GM21515 (cell line): Measurements from ENCODE around the gene RBM4B.
A peak's percentile ranks its signal among the peaks of the same experiment; 100 is the strongest.
"Not testable (repeated sequence)": the region's sequence is repeated elsewhere in the genome, so short reads cannot be mapped to it uniquely, and the experiment has no call there.

ENCODE experiments used
- ATAC-seq: cut with Tn5 transposase; IDR thresholded peaks from one replicate; pipeline ENCODE4 v1.9.1; 2021; ENCODE audit not compliant: unreplicated experiment

RBM4B gene, protein sequence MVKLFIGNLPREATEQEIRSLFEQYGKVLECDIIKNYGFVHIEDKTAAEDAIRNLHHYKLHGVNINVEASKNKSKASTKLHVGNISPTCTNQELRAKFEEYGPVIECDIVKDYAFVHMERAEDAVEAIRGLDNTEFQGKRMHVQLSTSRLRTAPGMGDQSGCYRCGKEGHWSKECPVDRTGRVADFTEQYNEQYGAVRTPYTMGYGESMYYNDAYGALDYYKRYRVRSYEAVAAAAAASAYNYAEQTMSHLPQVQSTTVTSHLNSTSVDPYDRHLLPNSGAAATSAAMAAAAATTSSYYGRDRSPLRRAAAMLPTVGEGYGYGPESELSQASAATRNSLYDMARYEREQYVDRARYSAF

DNA sequence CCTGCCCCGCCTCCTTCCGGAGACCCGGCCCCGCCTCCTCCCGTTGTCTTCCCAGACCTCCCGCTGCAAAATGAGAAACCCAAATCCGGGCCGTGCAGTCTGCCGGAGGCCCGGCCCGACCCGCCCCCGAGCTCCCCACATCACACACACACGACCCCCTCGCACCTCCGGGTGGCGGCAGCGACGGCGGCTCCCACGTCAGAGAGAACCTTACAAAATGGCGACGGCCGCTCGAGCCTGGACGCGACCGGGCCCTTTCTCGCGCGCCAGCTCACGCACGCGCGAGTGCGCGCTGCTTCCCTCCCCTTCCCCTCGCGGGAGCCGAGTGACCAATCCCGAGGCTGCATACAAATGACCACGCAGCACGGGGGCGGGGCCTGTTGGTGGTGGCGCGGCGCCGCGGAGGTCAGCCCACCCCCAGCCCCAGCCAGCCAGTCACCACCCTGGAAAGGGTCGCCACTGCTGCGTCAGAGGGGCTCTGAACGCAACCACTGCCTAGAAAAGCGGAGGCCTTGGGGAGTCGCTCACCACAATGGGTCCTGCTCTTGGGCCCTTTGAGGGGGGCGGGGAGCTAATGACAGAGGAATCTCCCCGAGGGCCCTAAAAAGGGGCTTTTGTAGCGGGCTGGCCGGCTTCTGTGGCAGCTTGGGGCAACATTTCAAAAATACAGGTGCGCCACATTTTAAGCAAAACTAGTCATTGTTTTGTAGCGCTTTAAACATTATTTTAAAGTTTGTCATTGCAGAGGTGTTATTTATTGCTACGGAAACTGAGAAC, at the start of gene RBM4B:
Gene RBM4B (minus strand): TSS at position 289 of the 777 bp plus-strand sequence. CDS start 808 bp downstream, outside the sequence.
- peak; percentile 84 for ATAC-seq

DNA sequence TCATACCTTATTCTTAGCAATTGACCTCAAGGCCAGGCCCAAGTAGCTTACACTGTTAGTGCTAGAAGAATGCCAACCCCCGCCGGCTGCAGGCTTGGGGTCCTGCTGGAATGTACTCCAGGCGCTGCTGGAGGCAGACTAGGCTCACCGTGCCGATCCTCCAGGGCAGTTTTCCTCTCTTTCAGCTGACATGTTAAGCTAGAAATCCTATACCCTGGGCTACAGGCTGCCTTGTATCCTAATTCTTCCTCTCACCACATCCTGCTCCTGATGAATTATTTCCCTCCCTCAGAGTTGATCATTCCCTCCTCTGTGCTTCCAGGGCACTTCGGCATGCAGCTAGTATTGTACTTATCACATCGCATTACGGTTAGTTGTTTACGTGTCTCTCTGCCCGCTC, 48.0 kb upstream of the RBM4B start:
- ATAC-seq = no peak

DNA sequence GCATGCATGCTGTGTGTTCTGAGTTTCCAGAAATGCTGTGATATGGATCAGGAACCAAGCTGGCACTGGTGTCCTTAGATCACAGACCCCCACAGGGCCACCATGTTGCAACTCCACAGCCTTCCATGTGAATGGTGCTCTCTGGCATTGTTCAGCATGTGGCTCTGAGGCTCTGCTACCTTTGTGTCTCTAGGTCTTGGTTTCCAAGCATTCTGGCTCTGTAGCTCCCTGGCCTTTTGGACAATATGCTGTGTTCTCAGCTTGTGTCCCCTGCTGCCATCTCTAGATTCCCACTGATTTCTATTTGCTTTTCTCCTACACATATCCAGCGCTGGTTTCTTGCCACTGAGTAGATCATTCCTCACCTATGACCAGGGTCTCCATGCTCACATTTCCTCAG, 47.4 kb upstream of the RBM4B start:
- no peak for ATAC-seq

DNA sequence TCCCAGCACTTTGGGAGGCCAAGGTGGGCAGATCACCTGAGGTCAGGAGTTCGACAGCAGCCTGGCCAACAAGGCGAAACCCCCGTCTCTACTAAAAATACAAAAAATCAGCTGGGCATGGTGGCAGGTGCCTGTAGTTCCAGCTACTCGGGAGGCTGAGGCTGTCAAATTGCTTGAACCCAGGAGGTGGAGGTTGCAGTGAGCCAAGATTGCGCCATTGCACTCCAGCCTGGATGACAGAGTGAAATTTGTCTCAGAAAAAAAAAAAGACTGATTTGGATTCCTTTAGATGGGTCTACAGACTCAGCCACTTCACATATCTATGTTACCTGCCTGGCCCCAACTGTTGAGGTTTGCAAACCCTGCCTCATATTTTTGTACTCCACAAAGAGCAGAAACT, 46.5 kb upstream of the RBM4B start:
- ATAC-seq = not testable (repeated sequence)

DNA sequence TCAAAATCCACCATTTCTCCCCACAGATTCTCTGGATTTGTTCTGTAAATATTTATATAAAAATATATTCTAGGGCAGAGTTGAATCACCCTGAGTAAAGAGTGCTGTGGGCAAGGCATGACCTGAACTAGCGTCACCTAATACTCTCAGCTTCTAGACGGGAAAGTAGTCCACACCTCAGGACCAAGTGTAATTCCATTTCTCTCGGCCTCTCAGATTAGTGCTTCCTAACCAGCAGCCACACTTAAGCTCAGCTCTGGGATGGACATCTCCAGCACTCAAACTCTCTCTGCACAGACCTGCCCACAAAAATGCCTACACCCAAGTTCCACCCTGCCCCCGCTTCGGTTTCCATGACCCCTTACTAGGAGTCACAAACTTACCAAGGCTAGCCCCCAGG, 46.0 kb upstream of the RBM4B start:
- ATAC-seq = no peak

DNA sequence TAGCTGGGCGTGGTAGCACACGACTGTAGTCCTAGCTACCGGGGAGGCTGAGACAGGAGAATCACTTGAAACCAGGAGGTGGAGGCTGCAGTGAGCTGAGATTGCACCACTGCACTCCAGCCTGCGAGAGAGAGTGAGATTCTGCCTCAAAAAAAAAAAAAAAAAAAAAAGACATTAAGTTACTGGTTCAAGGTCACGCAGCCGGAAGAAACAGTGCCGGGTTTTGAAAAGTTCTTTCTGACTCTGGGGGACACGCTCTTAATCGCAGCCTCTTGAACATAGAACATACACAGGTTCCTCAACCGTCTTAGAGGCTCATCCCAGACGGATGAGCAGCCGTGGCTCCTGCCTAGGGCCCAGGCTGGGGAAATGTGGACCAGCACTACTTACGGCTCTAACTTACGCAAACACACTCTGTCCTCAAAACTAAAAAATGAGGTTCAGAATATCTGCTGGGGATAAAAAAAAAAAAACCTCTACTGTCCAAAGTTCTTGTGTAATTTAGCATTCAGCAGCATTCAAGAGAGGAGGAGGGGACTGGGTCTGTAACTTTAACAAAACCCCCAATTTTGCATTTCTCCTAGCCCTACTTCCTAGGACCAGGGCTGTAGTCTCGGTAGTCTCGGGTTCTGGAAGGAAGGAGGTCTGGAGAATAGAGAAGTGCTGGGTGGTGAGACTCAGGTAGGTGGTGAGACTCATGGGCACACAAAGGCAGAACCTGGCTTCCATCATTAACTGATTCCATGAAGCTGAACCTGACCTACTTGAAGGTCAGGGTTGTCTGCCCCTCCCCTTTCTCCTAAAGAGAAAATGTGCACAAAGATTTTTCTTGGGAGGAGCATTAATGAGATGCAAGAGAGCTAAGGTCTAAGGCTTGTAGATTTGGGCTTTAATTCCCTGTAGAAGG, 45.3 kb upstream of the RBM4B start:
- ATAC-seq = no peak

DNA sequence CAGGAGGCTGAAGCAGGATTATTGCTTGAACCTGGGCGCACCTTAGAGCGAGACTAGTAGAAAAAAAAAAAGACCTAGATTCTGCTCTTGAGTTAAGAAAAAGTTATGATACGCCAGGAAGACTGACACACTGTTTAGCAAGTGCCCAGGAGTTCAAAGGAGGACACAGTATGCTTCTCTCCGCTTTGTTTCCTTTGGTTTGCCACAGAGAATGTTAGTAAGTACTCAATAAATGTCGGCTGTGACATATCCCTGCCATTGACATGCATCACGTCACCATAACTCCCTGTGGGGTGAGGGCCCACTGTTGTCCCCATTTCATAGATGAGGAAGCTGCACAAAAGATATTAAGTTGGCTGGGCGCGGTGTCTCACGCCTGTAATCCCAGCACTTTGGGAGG, 44.3 kb upstream of the RBM4B start:
- ATAC-seq = no peak

DNA sequence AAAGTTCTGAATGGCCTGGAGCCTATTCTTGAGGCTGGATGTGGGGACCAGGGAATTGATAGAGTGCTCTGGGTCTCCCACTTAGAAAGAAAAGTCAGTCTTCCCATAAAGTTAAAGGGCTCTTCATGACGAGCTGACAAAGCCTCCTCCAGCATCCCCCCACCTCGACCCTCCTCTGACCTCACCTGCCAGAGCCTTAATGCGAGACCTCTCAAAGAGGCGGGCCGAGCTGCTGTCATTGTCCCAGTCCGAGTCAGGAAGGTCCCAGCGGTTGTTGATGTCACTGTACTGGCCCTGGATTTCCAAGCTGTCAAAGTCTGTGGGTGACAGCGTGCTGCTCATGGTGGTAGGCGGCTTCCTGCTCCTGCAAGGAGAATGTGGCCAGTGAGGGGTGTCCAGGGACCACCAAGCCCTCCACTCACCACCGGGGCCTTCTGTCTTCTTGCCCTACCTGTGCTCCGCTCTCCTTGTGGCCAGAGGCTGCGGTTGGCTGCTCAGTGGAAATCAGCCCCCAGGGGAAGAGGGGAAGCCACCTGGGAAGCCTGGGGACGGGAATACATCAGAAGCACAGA, 43.3 kb upstream of the RBM4B start:
- no peak for ATAC-seq

DNA sequence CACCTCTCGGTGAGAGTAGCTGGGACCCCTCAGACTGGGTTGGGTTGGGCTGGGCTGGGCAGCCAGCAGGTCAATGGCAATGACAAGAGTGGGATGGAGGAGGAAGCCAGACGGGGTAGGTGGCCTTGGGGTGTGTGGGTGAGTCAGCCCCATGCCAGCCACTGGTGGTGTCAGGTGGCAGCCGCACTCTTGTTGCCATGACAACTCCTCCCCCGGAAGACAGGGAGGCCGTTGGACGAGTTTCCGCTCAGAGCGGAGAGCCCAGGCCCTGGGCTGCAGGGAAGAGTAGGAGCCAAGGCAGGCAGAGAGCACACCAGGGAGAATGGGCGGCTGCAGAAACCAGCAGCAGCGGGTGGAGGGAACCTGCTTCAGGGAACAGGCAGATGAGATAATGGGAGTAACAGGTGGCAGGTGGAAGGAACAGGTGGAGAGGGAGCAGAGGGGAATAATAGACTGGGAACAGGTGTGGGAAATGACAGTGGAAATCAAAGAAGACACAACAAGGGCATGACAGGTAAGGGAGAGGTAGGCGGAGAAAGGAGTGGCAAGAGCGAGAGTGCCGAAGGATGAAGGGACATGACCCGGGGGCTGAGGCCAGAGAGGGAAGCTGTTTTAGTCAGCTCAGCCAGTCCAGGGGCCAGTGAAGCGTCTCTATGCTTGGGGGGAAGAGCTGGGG, 42.7 kb upstream of the RBM4B start:
- no peak for ATAC-seq

DNA sequence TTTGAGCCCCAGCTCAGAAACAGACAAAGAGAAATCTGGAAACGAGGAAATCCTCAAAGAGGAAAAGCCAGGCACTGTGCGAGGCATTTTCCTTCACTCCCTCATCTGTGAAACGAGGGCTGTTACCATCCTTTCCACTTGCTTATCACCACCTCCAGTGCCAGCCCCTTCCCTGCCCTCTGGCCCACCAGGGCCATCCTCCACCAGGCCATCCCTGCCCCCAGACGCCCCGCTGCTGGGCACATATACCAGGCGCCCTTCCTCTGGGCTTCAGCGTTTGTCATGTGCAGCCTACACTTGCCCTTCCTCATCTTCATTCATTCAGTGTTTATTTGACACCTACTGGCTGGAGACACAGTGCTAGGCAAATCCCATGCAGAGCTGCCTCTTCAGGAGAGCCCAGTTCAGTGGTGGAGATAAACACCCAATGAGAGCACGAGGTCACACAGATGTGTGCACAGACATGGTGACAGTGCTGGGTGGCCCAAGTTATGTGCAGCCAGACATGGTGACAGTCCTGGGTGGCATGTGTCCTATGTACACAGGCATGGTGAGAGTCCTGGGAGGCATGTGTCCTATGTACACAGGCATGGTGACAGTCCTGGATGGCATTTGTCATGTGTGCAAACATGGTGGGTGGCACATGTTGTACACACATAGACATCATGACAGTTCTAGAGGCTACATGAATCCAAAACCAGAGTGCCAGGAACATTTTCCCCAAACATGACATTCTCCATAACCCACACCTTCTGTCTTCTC, 41.6 kb upstream of the RBM4B start:
- ATAC-seq = no peak

DNA sequence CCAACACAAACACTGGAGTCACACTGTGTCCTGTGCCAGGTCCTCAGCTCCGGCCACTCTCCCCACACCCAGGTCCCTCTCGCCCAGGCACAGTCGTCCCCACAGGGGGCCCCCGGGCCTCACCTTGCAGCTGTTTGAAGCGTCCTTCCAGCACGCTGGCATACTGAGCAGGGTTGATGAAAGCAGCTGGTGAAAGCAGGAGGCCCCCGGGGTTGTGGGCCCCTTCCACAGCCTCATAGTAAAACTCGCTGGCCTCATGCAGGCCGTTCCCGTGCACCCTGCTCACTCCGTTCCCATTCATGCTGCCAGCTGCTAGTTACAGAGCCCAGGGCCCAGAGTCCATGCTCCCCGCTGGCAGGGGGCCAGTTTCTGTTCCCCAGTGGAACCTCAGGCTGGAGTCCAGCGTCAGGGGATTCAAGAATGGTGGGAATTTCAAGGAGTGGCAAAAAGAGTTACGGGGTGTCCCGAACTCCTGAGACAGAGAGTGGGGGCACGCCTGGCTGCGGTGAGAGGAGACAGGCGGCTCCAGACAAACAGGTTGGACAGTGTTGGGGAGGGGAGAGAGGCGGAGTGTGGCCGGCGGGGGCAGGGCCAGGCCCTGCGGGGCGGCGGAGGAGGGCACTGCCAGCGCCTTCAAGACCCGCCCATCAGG, 40.8 kb upstream of the RBM4B start:
- ATAC-seq = no peak

DNA sequence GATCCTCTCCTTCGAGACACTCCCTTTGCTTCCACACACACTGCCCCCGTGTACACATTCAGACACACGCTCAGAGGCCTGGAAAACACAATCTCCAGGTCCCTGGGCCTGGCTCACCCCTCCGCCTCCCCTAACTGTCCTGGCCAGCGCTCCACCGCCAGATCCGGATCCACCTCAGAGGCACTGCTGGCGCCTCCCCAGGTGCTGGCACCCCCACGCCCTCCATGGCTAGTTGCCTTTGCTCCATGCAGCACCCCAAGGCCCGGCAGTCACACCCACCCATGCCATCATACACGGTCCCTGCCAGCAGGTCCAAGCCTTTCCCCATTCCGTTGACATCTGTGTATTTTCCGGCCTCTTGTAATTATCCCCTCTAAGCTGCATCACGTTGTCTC, 40.2 kb upstream of the RBM4B start:
- no peak for ATAC-seq

DNA sequence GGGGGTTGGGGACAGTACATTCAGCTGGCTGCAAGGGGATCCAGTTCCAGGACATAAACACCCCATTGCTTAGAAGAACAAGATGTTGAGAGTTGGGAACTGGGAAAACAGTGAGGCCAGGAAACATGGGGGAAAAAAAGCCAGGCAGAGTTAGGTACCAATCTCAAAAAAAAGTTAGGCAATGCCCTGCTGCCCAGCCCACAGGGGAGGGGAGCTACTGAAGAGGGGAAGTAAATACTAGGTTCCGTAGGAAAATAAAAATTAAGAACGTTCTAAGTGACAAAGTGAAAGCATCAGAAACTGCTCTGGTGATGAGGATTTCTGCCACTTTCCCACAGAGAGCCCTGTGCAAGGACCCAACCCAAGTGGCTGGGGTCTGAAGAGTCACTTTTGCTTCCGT, 39.3 kb upstream of the RBM4B start:
- ATAC-seq = no peak

DNA sequence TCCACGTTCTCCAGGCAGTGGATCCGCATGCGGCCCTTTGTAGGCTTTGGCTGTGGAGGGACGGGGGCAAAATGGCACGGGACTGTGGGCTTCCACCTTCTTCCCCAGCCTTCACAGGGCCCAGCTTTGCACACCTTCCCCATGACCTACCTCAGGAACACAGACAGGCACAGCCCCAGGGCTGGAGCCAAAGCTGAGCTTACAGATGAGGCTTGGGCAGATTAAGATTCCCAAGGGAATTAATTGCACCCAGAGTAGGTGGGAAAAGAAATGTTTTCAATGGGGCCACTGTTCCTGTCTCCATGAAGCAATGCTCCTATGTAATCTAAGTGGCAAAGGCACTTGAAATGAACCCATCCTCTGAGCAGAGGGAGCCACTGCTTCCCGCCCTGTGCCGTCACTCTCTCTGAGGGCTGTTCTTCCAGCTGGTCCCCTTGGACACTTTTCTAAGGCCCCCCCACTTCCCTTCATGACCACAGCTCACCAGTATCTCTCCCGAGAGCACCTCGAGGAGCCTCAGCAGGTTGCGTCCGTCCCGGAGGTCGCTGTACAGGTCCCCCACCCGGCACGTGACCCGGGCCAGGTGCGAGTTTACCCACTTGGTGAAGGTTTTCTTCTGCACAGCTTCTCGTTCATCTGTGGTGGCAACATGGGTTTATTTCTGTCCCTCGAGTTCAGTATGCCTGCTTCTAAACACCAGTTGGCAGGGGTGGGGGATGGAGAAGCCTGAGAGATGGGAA, 37.8 kb upstream of the RBM4B start:
- no peak for ATAC-seq

DNA sequence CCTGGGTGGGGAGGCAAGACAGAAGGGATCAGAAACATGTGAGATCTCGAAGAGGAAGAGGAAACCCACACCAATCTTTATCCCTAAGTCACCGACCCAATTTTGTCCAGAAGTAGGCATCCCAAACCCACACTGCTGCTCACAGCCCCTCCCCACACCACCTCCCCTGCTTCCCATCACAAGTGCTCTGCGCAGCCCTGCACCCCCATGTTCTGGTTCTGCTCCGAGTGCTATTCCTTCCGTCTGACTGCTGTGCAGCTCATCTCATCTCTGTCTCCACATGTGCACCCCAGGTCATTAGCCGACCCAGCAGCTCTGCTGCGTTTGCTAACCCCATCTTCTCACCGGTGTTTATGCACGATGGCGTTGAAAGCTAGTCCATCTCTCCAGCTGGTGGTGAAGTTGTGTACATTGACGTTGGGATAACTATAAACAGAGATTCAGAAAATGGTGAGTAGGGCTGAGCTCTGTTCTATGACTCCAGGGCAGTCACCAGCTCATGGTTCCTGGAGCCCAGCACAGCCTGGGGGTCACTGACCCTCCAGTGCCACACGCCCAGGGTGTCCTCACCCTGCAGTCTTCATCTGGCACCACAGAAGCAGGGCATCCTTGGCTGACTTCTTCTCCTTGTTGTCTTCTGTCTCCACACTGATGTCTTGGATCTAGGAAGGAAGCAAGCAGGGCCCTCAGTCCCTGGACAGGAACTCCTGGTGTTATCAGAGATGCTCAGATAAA, 36.2 kb upstream of the RBM4B start:
- no peak for ATAC-seq

DNA sequence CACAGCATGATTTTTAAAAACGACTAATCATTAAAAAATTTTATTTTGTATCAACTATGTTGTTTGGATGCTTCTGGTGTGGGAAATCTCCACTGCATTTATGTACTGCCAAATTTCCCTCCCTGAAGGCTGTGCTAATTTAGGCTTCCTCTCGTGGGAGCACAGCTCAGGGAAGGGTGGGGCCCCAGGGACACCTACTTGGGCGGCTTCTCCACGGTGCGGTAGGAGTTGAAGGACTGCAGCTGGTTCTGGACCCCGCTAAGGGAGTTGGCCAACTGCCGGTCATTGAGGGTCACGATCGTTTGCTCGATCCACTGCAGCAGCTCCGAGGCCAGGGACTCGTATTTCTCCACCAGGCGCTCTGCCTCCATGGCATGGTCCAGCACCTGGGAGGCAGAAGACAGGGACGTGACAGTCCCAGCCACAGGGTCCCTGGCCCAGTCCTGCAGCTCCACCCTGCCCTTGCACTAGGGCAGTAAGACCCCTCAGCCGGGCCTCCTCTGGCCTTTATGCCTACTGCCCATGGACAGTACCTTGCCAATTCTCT, 32.8 kb upstream of the RBM4B start:
- ATAC-seq = no peak

DNA sequence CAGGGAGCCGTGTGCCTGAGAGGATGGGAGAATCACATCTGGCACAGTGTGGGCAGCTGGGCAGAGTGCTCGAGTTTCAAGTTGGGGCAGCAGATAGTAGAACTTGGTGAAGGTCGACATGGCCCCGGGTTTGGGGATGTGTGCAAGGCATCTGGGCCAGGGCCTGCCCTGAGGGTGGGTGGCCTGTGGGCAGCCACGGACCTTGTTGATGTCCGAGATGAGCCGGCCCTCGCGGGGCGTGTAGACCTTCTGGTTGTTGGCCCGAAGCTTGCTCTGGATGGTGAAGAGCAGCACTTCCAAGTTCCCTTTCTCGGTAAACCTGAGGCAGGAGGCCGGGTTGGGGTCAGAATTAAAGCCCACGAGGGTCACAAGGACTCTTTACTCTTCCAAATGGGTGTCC, 31.0 kb upstream of the RBM4B start:
- no peak for ATAC-seq

DNA sequence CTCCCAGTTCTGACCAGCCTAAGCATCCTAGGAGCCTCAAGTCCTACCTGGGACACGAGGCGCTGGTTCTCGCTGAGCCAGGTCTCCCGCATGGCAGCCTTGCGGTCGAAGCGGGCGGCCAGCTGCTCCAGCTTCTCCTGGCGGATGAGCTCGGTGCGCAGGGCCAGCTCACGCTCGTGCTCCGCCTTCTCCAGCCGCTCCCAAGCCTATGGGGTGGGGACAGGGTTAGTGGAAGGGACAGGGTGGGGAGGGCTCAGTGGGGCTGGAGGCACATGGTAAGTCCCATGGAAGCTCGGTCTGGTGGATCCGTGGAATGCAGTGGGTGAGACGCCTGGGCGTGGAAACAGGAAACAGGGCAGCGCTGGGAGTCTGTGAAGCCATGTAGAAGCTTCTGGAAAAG, 30.4 kb upstream of the RBM4B start:
- ATAC-seq = no peak
